NT2/D1 (cell line): Measurements from ENCODE around the gene C19orf33.
"Not testable (repeated sequence)": the region's sequence is repeated elsewhere in the genome, so short reads cannot be mapped to it uniquely, and the experiment has no call there.

Experiments
- DNase-seq: peaks from one replicate; pipeline ENCODE4 v3.0.0-alpha.2; 2011; ENCODE audit warnings: low read depth, low spot score
- H3K27me3 ChIP-seq: 2 replicates; pipeline ENCODE4 v1.6.0; 2011; ENCODE audit warnings: mild to moderate bottlenecking; ENCODE audit not compliant: insufficient read length, insufficient read depth
- H3K36me3 ChIP-seq: 2 replicates; pipeline ENCODE4 v1.6.1; 2011; ENCODE audit warnings: mild to moderate bottlenecking, low read length, mixed read lengths; ENCODE audit not compliant: insufficient read depth, insufficient read length
- H3K4me1 ChIP-seq: 2 replicates; pipeline ENCODE4 v1.5.1; 2011; ENCODE audit not compliant: insufficient read depth, insufficient read length
- H3K4me3 ChIP-seq: 2 replicates; pipeline ENCODE4 v1.5.1; 2011; ENCODE audit warnings: low read depth; ENCODE audit not compliant: insufficient read length
- H3K9ac ChIP-seq: 2 replicates; pipeline ENCODE4 v1.6.0; 2011; ENCODE audit warnings: low read depth; ENCODE audit not compliant: insufficient read length
- H3K9me3 ChIP-seq: 2 replicates; pipeline ENCODE4 v1.5.1; 2011; ENCODE audit warnings: mild to moderate bottlenecking, low read length; ENCODE audit not compliant: insufficient read depth
- SUZ12 ChIP-seq: IDR thresholded peaks from 2 replicates; pipeline ENCODE4 v1.6.1; 2011; ENCODE audit not compliant: insufficient read length, insufficient read depth; ENCODE audit errors: extremely low read depth
- YY1 ChIP-seq: IDR thresholded peaks from 2 replicates; pipeline ENCODE4 v1.6.1; 2011; ENCODE audit not compliant: insufficient read length, insufficient read depth
- ZNF274 ChIP-seq: IDR thresholded peaks from 2 replicates; pipeline ENCODE4 v1.6.1; 2011; ENCODE audit warnings: mild to moderate bottlenecking, low read depth, low read length

C19orf33 gene

DNA sequence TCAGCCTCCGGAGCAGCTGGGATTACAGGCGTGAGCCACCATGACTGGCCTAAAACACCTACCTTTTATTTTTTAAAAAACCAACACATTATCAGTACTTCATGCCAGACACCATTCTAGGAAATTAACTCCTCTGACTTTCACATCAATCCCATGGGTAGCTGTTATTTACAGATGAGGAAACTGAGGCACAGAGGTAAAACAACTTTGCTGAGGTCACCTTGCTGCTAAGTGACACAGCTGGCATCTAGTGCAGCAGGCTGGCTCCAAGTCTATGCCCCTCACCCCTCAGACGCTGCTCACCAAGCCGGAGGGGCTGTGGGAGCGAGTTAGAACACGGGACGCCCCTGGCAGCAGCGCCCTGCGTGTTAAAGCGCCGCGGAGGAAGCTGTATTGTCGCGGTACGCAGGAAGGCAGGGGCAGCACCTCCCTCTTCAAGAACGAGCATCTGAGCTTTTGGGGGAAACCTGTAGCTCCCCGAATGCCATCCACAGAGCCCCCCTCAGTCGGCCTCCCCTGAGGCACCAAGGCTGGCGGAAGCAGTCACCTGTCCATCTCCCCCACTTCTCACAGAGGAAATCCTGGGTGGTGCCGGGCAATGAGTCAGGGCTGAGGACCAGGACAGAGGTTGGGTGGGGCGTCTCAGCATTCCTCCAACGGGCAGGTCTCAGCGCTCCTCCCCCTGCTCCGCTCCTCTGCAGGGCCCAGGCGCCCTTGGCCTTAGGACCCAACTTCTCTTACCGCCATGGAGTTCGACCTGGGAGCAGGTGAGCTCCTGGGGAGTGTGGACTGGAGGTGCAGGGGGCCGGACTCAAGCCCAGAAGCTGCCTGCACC lies at the start of gene C19orf33:
C19orf33 (plus strand) TSS at position 735 of the 835 bp plus-strand sequence; CDS start at position 746, 11 bp downstream.
- H3K9ac ChIP-seq, result peak within 1 kb of the TSS; percentile 64
- no peak for DNase-seq
- no peaks in the 10 kb centered on the region for H3K9me3 ChIP-seq

GRCh38 chr19:38255383-38256014 lies 48.6 kb upstream of the C19orf33 start:
- no peak for TF ChIP-seq YY1
- no peak for TF ChIP-seq ZNF274
- TF ChIP-seq SUZ12, result no peak
- Histone ChIP-seq H3K9ac (peak overlapping the region; percentile 85), H3K9me3 (no peaks in the 10 kb centered on the region), H3K4me1 (peaks cover 23% of the 10 kb centered on the region), H3K27me3 (peaks cover 4% of the 10 kb centered on the region), H3K36me3 (peaks cover 16% of the 10 kb centered on the region), H3K4me3 (peak overlapping the region; percentile 56)
- DNase-seq, result no peak

More for the DNA sequence above, at the start of gene C19orf33:
- Histone ChIP-seq H3K36me3 (peaks cover 36% of the 10 kb centered on the region), H3K4me3 (no peak within 1 kb of the TSS), H3K4me1 (peaks cover 20% of the 10 kb centered on the region), H3K27me3 (no peaks in the 10 kb centered on the region)
- TF ChIP-seq SUZ12 (no peak), ZNF274 (no peak), YY1 (no peak)

- not testable (repeated sequence) for H3K9me3 ChIP-seq, H3K27me3 ChIP-seq, H3K4me1 ChIP-seq, DNase-seq, H3K4me3 ChIP-seq, H3K36me3 ChIP-seq, H3K9ac ChIP-seq
Measured at GRCh38 chr19:38261942-38262341, 42.1 kb upstream of the C19orf33 start.

DNA sequence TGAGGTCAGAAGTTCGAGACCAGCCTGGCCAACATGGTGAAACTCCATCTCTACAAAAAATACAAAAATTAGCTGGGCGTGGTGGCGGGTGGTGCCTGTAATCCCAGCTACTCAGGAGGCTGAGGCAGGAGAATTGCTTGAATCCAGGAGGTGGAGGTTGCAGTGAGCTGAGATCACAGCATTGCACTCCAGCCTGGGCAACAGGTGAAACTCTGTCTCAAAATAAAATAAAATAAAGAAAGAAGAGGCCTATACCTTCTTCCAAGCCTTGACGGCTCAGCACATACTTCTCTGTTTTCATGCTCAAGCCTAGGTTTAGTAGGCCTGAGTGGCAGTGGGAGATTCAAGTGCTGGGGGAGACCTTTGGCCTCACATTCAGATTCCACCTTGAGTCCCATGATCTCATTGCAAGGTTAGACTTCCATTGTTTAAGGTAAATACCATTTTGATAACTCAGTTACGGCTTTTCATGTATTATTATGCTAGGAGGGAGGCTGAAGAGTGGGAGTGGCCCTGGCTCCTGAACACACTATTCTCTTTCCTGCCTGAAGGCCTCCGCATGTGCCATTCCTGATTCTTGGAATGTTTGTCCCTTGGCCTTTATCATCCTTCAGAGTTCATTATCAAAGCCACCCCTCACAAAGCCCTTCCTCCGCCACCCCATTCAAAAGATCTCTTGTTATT lies 41.3 kb upstream of the C19orf33 start:
- no peak overlapping the region for H3K9ac ChIP-seq
- DNase-seq, result no peak
- no peaks in the 10 kb centered on the region for H3K36me3 ChIP-seq
- TF ChIP-seq ZNF274, result no peak
- TF ChIP-seq YY1, result no peak
- no peak for TF ChIP-seq SUZ12
- no peaks in the 10 kb centered on the region for H3K9me3 ChIP-seq
- no peak overlapping the region for H3K4me3 ChIP-seq
- peaks cover 9% of the 10 kb centered on the region for H3K4me1 ChIP-seq
- no peaks in the 10 kb centered on the region for H3K27me3 ChIP-seq

DNA sequence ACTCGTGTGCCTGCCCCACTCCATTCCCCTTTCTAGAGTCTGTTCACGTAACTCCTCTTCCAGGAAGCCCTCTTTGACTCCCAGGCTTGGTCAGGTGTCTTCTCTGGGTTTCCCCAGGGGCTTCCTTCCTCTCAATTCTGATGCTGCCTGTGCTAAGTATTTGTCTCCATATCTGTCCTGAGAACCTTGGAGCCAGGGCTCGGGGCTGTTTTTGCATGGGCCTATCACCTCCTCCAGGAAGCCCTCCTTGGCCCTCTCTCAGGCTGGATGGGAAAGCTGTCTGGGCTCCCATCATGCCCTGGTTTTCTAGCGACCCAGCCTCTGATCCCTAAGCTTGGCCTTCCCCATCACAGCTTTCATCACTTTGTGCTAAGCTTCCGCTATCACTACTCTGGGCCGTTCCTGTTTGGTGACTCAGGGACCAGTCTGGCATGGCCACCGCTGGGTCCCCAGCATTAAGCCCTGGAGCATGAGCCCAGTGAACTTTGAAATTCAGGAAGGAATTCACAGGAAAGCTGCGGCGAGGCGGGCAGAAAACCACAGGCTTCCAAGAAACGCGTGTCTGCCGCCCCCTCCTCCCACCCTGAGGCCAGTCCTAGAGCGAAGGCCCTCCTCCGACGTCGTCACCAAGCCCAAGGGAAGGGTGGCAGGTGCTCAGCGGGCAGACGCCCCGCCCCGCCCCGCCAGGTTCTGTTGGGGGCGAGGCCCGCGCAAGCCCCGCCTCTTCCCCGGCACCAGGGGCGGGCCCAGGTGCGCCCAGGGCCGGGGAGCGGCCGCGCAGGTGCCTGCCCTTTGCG lies 40.2 kb upstream of the C19orf33 start:
- peaks cover 3% of the 10 kb centered on the region for H3K36me3 ChIP-seq
- no peaks in the 10 kb centered on the region for H3K27me3 ChIP-seq
- no peaks in the 10 kb centered on the region for H3K9me3 ChIP-seq
- no peak for TF ChIP-seq YY1
- TF ChIP-seq ZNF274, result no peak
- no peak for TF ChIP-seq SUZ12
- H3K9ac ChIP-seq, result peak overlapping the region; percentile 94
- H3K4me3 ChIP-seq, result peak overlapping the region; percentile 82
- H3K4me1 ChIP-seq, result peaks cover 13% of the 10 kb centered on the region
- DNase-seq, result no peak

DNA sequence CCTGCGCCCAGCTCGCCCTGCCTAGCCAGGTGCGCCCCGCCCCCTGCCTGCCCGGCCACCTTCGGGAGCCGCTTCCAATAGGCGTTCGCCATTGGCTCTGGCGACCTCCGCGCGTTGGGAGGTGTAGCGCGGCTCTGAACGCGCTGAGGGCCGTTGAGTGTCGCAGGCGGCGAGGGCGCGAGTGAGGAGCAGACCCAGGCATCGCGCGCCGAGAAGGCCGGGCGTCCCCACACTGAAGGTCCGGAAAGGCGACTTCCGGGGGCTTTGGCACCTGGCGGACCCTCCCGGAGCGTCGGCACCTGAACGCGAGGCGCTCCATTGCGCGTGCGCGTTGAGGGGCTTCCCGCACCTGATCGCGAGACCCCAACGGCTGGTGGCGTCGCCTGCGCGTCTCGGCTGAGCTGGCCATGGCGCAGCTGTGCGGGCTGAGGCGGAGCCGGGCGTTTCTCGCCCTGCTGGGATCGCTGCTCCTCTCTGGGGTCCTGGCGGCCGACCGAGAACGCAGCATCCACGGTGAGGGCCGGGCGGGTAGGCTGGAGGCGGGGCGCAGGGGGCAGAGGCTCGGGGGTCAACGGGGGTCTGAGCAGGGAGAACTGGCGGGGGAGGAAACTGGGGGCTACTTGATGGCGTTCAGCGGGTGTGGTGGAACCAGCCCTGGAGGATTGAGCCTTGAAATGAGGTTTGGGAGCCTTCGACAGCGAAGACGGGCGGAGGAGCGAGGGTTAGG lies 39.4 kb upstream of the C19orf33 start, which contains the start of gene SPINT2:
SPINT2 (plus strand) TSS at position 88 of the 727 bp plus-strand sequence; CDS start at position 408, 320 bp downstream.
- no peaks in the 10 kb centered on the region for H3K9me3 ChIP-seq
- DNase-seq, result no peak
- H3K4me1 ChIP-seq, result peaks cover 13% of the 10 kb centered on the region
- peak within 1 kb of the TSS; percentile 94 for H3K9ac ChIP-seq
- no peaks in the 10 kb centered on the region for H3K27me3 ChIP-seq
- no peak for TF ChIP-seq ZNF274
- no peak for TF ChIP-seq YY1
- TF ChIP-seq SUZ12, result no peak
- peak within 1 kb of the TSS; percentile 82 for H3K4me3 ChIP-seq
- H3K36me3 ChIP-seq, result peaks cover 3% of the 10 kb centered on the region
